A673 (cell line): Measurements from ENCODE around the gene SIX1.

Experiments used
- EZH2 ChIP-seq: fragments of 200-600 bp; sonication (generic); IDR thresholded peaks from 2 replicates; pipeline ENCODE4 v1.6.1; 2017; ENCODE audit warnings: borderline replicate concordance, low read depth, mild to moderate bottlenecking, mixed read lengths, antibody characterized with exemption, low read length; ENCODE audit not compliant: poor library complexity, severe bottlenecking
- TF ChIP-seq, protein P1 (sequence below): fragments of 300-800, 200-600 bp; sonication (generic); conservative IDR thresholded peaks from 2 replicates; pipeline ENCODE4 v1.5.1; 2017; ENCODE audit warnings: low read depth, mild to moderate bottlenecking, antibody characterized with exemption, low read length, moderate library complexity, mixed read lengths

DNA sequence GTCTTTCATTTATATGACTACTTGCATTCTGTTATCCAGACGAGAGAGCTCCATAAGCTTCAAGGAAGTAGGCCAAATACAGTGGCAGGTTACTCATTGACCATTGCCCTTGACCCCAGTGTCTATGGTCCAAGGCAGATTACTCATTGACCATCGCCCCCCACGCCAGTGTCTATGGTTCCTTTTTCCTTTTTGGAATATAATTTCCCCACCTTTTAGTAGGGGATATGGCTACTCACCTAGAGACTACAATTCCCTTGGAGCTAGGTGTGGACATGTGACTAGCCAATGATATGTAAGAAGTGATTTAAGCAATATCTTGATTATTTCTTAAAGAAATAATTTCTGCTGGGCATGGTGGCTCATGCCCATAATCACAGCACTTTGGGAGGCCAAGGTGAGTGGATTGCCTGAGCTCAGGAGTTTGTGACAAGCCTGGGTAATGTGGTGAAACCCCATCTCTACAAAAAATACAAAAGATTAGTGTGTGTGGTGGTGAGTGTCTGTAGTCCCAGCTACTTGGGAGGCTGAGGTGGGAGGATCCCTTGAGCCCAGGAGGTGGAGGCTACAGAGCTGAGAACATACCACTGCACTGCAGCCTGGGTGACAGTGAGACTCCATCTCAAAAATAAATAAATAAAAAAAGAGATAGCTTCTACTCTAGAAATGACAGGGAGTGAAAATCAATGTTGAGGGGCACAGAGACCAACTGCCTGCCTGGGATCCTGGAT, 42.3 kb upstream of the SIX1 start:
- TF ChIP-seq, protein P1, sequence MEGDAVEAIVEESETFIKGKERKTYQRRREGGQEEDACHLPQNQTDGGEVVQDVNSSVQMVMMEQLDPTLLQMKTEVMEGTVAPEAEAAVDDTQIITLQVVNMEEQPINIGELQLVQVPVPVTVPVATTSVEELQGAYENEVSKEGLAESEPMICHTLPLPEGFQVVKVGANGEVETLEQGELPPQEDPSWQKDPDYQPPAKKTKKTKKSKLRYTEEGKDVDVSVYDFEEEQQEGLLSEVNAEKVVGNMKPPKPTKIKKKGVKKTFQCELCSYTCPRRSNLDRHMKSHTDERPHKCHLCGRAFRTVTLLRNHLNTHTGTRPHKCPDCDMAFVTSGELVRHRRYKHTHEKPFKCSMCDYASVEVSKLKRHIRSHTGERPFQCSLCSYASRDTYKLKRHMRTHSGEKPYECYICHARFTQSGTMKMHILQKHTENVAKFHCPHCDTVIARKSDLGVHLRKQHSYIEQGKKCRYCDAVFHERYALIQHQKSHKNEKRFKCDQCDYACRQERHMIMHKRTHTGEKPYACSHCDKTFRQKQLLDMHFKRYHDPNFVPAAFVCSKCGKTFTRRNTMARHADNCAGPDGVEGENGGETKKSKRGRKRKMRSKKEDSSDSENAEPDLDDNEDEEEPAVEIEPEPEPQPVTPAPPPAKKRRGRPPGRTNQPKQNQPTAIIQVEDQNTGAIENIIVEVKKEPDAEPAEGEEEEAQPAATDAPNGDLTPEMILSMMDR, result no peak
- TF ChIP-seq EZH2, result no peak
